Breast epithelium (tissue), 4 donors: ENCODE results near the gene HBM. TPM values are rescaled to one million over a fixed set of nuclear protein-coding genes. Genes with fewer than 3 reads are reported as not detected.
"Not testable (repeated sequence)": the region's sequence is repeated elsewhere in the genome, so short reads cannot be mapped to it uniquely, and the experiment has no call there.

Source experiments
- DNase-seq, 2 donors: peaks; one replicate each; pipeline ENCODE4 v3.0.0-alpha.2; 2019; ENCODE audit warnings: low spot score in 2 of 2
- H3K27ac ChIP-seq, 2 donors: fragments of 200-600 bp; sonication (generic) in 1 of 2; one replicate each; pipeline ENCODE4 v1.5.1; 2016 to 2019; ENCODE audit warnings: mild to moderate bottlenecking in 1 of 2
- H3K27me3 ChIP-seq, 2 donors: fragments of 200-600 bp; sonication (generic) in 1 of 2; one replicate each; pipeline versions ENCODE4 v1.5.1 to v1.6.0; 2017 to 2019; ENCODE audit warnings: control low read depth in 1 of 2, mild to moderate bottlenecking in 1 of 2
- H3K36me3 ChIP-seq: fragments of 200-600 bp; one replicate; pipeline ENCODE4 v1.5.1; 2019
- H3K4me1 ChIP-seq, 2 donors: fragments of 200-600 bp; sonication (generic); one replicate each; pipeline ENCODE4 v1.5.1; 2016 to 2019; ENCODE audit warnings: control low read depth in 1 of 2
- H3K4me3 ChIP-seq, 3 donors: fragments of 200-600 bp; sonication (generic); 1 replicate in 2 of 3; 2 replicates in 1 of 3; pipeline ENCODE4 v1.5.1; 2016 to 2019; ENCODE audit warnings: mild to moderate bottlenecking in 3 of 3, moderate library complexity in 2 of 3
- H3K9me3 ChIP-seq, 2 donors: fragments of 200-600 bp; sonication (generic) in 1 of 2; one replicate each; pipeline ENCODE4 v1.5.1; 2016 to 2019; ENCODE audit warnings: control low read depth in 1 of 2
- CTCF ChIP-seq, 3 donors: fragments of 450-650 bp; IDR thresholded peaks; one replicate each; pipeline ENCODE4 v1.5.1; 2016 to 2017; ENCODE audit warnings: antibody characterized with exemption in 3 of 3, mild to moderate bottlenecking in 3 of 3, moderate library complexity in 3 of 3
- POLR2A ChIP-seq: fragments of 450-650 bp; IDR thresholded peaks from one replicate; pipeline ENCODE4 v1.6.1; 2016; ENCODE audit warnings: antibody characterized with exemption, mild to moderate bottlenecking, moderate library complexity
- POLR2AphosphoS5 ChIP-seq, 3 donors: sonication (generic); formaldehyde crosslinking; IDR thresholded peaks; one replicate each; pipeline ENCODE4 v1.6.1; 2017; ENCODE audit warnings: antibody characterized with exemption in 3 of 3
- intact Hi-C: fragments of 100-400 bp; cut with DNase I; formaldehyde crosslinking; loops from one replicate; pipeline ENCODE4 v1.15.1; 2023; ENCODE audit warnings: low total_unique reads
- total RNA-seq, 3 donors: library from RNA; depleted of rRNA; stranded (reverse); fragments of >200 nt; gene quantifications; one replicate each; pipeline ENCODE4 v1.1.0, GENCODE V29; 2016

The HBM gene
- total RNA-seq, 3 donors from 2014 or later, result 1.3 TPM; not detected in 2

GRCh38 chr16:175011-175949, 9.5 kb downstream of the HBM start:
- intact Hi-C loops, result no loop called here
- DNase-seq, result no peak
- H3K9me3 ChIP-seq, result no peaks in the 10 kb centered on the region
- H3K4me3 ChIP-seq, result no peak overlapping the region
- H3K27me3 ChIP-seq, result peaks cover under 1 to 66% of the 10 kb centered on the region in 2 donors
- H3K36me3 ChIP-seq, result no peaks in the 10 kb centered on the region
- peaks cover 0 to under 1% of the 10 kb centered on the region in 2 donors for H3K4me1 ChIP-seq
- no peak for TF ChIP-seq POLR2A
- TF ChIP-seq CTCF (IDR thresholded peaks at IDR 0.05), result no peak
- TF ChIP-seq POLR2AphosphoS5 (IDR thresholded peaks at IDR 0.05), result no peak
- H3K27ac ChIP-seq, result no peak overlapping the region

GRCh38 chr16:176006-176405, 10.2 kb downstream of the HBM start:
- H3K4me1 ChIP-seq, H3K27ac ChIP-seq, DNase-seq, intact Hi-C loops, H3K36me3 ChIP-seq, H3K9me3 ChIP-seq: not testable (repeated sequence)
- H3K4me3 ChIP-seq, result peak overlapping the region in 1 of 3 donors; percentile 46
- H3K27me3 ChIP-seq, result peaks cover 6 to 66% of the 10 kb centered on the region in 2 donors

GRCh38 chr16:176477-177382, 11.0 kb downstream of the HBM start, which contains the start of gene HBA1:
TSS of gene HBA1 (plus strand) at chr16:176680. CDS start at chr16:176717, 37 bp downstream.
- DNase-seq, H3K9me3 ChIP-seq, intact Hi-C loops, H3K27ac ChIP-seq, H3K36me3 ChIP-seq: not testable (repeated sequence)
- H3K4me3 ChIP-seq, result peak within 1 kb of the TSS in 1 of 3 donors; percentile 46
- peaks cover 11% of the 10 kb centered on the region in 2 donors for H3K4me1 ChIP-seq
- H3K27me3 ChIP-seq, result peaks cover 6 to 59% of the 10 kb centered on the region in 2 donors

- TF ChIP-seq POLR2AphosphoS5 (IDR thresholded peaks at IDR 0.05) (no peak), POLR2A (no peak), CTCF (IDR thresholded peaks at IDR 0.05) (no peak)
- Histone ChIP-seq H3K36me3 (no peaks in the 10 kb centered on the region), H3K4me3 (no peak overlapping the region), H3K27me3 (peaks cover 6 to 58% of the 10 kb centered on the region in 2 donors), H3K9me3 (no peaks in the 10 kb centered on the region), H3K27ac (no peak overlapping the region), H3K4me1 (peaks cover 11% of the 10 kb centered on the region in 2 donors)
- intact Hi-C loops, result no loop called here
- no peak for DNase-seq
These were observed 11.6 kb downstream of the HBM start for GRCh38 chr16:177394-177822.

- intact Hi-C loops, result no loop called here
- Histone ChIP-seq H3K4me1 (peaks cover 11% of the 10 kb centered on the region in 2 donors), H3K27me3 (peaks cover 6 to 58% of the 10 kb centered on the region in 2 donors), H3K36me3 (no peaks in the 10 kb centered on the region), H3K4me3 (no peak overlapping the region), H3K27ac (no peak overlapping the region), H3K9me3 (no peaks in the 10 kb centered on the region)
- no peak for DNase-seq
- TF ChIP-seq POLR2AphosphoS5 (IDR thresholded peaks at IDR 0.05) (no peak), POLR2A (no peak), CTCF (IDR thresholded peaks at IDR 0.05) (no peak)
These were observed 12.3 kb downstream of the HBM start for GRCh38 chr16:177981-178667.
